Activated CD4-positive, alpha-beta T cell treated with anti-CD3 and anti-CD28 coated beads, Interleukin-2, amount 10 ng/mL, durations not matched to agents 24 days and 14 days (primary cell): ENCODE measurements around the gene ARHGAP24. TPM values are rescaled to one million over a fixed set of nuclear protein-coding genes. Genes with fewer than 3 reads are reported as not detected.

Experiments
- DNase-seq: peaks from one replicate; pipeline ENCODE4 v3.0.0; 2022
- H3K27ac Mint-ChIP-seq: one replicate; pipeline ENCODE4 v1.8.0; 2022; ENCODE audit warnings: mild to moderate bottlenecking, mixed read lengths
- H3K27me3 Mint-ChIP-seq: one replicate; pipeline ENCODE4 v1.8.0; 2022; ENCODE audit warnings: mixed read lengths
- H3K36me3 Mint-ChIP-seq: one replicate; pipeline ENCODE4 v1.8.0; 2022; ENCODE audit warnings: low read depth, mild to moderate bottlenecking, mixed read lengths
- H3K4me1 Mint-ChIP-seq: one replicate; pipeline ENCODE4 v1.8.0; 2021; ENCODE audit warnings: mixed read lengths
- H3K4me3 Mint-ChIP-seq: one replicate; pipeline ENCODE4 v1.8.0; 2022; ENCODE audit warnings: mild to moderate bottlenecking, moderate library complexity, mixed read lengths
- H3K9me3 Mint-ChIP-seq: one replicate; pipeline ENCODE4 v1.8.0; 2021; ENCODE audit warnings: mixed read lengths
- intact Hi-C: fragments of 100-400 bp; cut with micrococcal nuclease; formaldehyde crosslinking; loops from one replicate; pipeline ENCODE4 v1.15.1; 2023
- total RNA-seq: library from RNA; stranded (reverse); gene quantifications from 2 replicates; pipeline ENCODE4 v1.2.3, GENCODE V29; 2022

Gene ARHGAP24
- total RNA-seq, 1 donor from 2014 or later = not detected

DNA sequence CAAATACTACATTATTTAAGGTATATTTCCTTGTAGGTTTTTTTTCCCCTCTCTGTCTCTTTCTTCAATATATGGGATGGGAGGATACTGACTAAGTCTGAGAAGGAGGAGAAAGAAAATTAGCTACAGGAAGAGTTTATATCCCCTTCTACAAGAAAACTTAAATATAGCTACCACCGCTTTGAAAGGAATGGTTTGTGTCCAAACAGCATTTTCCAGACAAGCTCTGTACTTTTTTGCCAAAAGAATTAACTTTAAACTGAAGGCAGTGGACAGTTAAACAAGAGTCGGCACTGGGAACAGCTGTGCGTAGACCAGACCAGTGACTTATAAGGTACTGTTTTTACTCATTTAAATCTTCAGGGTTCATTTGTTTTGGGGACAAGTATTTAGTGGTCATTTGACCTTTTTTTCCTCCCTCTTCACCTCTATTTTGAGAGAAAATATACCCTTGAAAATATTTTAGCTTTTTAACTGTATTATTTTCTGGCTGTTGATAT, 303.7 kb downstream of the ARHGAP24 start:
- intact Hi-C loops = no loop called here
- Mint-ChIP-seq H3K9me3 (no peaks in the 10 kb centered on the region), H3K36me3 (no peaks in the 10 kb centered on the region), H3K27ac (no peak overlapping the region), H3K4me1 (no peaks in the 10 kb centered on the region), H3K4me3 (no peak overlapping the region), H3K27me3 (no peaks in the 10 kb centered on the region)
- no peak for DNase-seq

GRCh38 chr4:85779165-85779564, 304.2 kb downstream of the ARHGAP24 start:
- Mint-ChIP-seq H3K27me3 (no peaks in the 10 kb centered on the region), H3K4me1 (no peaks in the 10 kb centered on the region), H3K36me3 (no peaks in the 10 kb centered on the region), H3K4me3 (no peak overlapping the region), H3K9me3 (no peaks in the 10 kb centered on the region), H3K27ac (no peak overlapping the region)
- intact Hi-C loops = no loop called here
- DNase-seq = no peak

- no peaks in the 10 kb centered on the region for H3K4me1 Mint-ChIP-seq
- H3K27me3 Mint-ChIP-seq = no peaks in the 10 kb centered on the region
- no peak for DNase-seq
- no peak overlapping the region for H3K27ac Mint-ChIP-seq
- H3K36me3 Mint-ChIP-seq = no peaks in the 10 kb centered on the region
- intact Hi-C loops = no loop called here
- H3K4me3 Mint-ChIP-seq = no peak overlapping the region
- H3K9me3 Mint-ChIP-seq = no peaks in the 10 kb centered on the region
These were observed 305.7 kb downstream of the ARHGAP24 start for GRCh38 chr4:85780664-85781063.

GRCh38 chr4:85783483-85783882, 308.5 kb downstream of the ARHGAP24 start:
- intact Hi-C loops = no loop called here
- Mint-ChIP-seq H3K4me1 (no peaks in the 10 kb centered on the region), H3K4me3 (no peak overlapping the region), H3K27me3 (no peaks in the 10 kb centered on the region), H3K27ac (no peak overlapping the region), H3K36me3 (no peaks in the 10 kb centered on the region), H3K9me3 (no peaks in the 10 kb centered on the region)
- no peak for DNase-seq

DNA sequence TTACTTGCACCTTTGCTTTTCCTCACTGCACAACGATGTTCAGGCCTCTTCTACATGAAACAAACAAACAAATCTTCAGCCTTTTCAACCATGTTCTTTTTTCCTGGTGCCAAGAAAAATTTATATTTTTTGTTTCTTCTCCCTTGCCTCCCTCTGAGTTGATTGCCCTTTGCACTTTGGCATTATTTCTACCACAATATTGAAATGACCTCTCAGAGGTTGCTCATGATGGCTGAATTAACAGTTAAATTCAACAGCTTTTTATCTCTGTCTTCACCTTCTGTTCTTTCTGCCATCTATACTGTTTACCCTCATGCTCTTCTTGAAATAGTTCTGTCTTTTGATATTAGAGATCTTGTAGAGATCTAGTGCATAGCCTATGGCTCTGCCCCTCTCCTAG, 308.9 kb downstream of the ARHGAP24 start:
- Mint-ChIP-seq H3K4me3 (no peak overlapping the region), H3K36me3 (no peaks in the 10 kb centered on the region), H3K27me3 (no peaks in the 10 kb centered on the region), H3K4me1 (no peaks in the 10 kb centered on the region), H3K9me3 (no peaks in the 10 kb centered on the region), H3K27ac (no peak overlapping the region)
- intact Hi-C loops = no loop called here
- no peak for DNase-seq

GRCh38 chr4:85784348-85784747, 309.4 kb downstream of the ARHGAP24 start:
- DNase-seq = no peak
- intact Hi-C loops = no loop called here
- H3K4me3 Mint-ChIP-seq = no peak overlapping the region
- no peaks in the 10 kb centered on the region for H3K4me1 Mint-ChIP-seq
- H3K9me3 Mint-ChIP-seq = no peaks in the 10 kb centered on the region
- no peaks in the 10 kb centered on the region for H3K27me3 Mint-ChIP-seq
- H3K27ac Mint-ChIP-seq = no peak overlapping the region
- no peaks in the 10 kb centered on the region for H3K36me3 Mint-ChIP-seq

DNA sequence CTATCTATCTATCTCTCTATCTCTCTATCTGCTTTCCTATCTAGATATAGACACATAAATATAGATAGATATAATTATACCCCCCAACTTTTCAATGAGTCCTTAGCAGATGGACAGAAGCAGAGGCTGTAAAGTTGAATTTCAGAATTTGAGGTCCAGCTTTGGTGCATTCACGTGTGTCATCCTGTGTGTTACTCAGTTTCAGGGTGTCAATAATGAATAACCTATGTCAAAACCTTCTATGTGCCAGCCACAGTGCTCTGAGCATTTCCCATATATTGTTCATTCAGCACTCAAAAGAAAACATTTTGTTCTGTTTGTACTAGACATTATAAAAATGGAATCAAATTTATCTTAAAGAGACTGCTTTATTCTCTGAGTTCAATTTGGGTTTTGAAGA, 310.0 kb downstream of the ARHGAP24 start:
- intact Hi-C loops = no loop called here
- Mint-ChIP-seq H3K27ac (no peak overlapping the region), H3K9me3 (no peaks in the 10 kb centered on the region), H3K4me1 (no peaks in the 10 kb centered on the region), H3K27me3 (no peaks in the 10 kb centered on the region), H3K36me3 (no peaks in the 10 kb centered on the region), H3K4me3 (no peak overlapping the region)
- no peak for DNase-seq

DNA sequence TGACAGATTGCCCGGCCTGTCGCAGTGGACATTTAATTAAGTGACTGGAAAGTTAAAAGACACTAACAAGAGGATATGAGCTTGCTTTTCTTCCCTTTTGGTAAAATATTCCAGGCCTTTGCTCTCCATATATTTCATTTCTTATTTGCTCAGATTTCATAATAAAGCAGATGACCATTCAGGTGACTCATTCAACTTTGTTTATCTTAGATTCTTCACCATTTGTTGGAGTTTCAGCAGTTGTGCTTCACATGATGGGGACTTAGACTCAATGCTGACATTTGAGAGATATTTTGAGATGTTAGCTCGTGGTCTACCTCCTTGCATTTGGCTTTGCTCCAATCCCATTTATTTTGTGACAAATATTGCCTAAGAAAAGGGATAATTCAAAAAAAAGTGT, 312.2 kb downstream of the ARHGAP24 start:
- no peak for DNase-seq
- Mint-ChIP-seq H3K27me3 (no peaks in the 10 kb centered on the region), H3K4me1 (no peaks in the 10 kb centered on the region), H3K9me3 (no peaks in the 10 kb centered on the region), H3K4me3 (no peak overlapping the region), H3K36me3 (no peaks in the 10 kb centered on the region), H3K27ac (no peak overlapping the region)
- intact Hi-C loops = no loop called here

GRCh38 chr4:85788604-85789003, 313.7 kb downstream of the ARHGAP24 start:
- no peaks in the 10 kb centered on the region for H3K9me3 Mint-ChIP-seq
- no peaks in the 10 kb centered on the region for H3K27me3 Mint-ChIP-seq
- DNase-seq = no peak
- intact Hi-C loops = no loop called here
- H3K27ac Mint-ChIP-seq = no peak overlapping the region
- no peaks in the 10 kb centered on the region for H3K36me3 Mint-ChIP-seq
- H3K4me1 Mint-ChIP-seq = no peaks in the 10 kb centered on the region
- H3K4me3 Mint-ChIP-seq = no peak overlapping the region

DNA sequence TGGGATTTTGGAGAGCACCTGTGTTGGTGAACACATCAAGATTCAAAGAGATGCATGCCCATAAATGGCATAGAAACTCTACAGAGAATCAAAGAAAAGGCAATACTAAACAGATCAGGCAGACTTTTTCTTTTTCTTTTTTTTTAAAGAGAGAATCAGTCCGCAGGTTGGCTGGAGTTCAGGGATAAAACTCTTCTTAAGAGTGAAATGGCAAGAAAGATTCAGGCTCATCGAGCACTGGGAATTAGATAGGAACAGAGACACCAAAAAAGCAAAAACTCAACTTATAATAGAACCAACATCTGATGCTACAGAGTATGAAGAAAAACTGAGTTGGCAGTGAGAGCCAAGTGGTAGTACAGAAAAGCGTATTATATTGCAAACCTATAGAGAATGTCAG, 314.3 kb downstream of the ARHGAP24 start:
- Mint-ChIP-seq H3K4me1 (no peaks in the 10 kb centered on the region), H3K27me3 (no peaks in the 10 kb centered on the region), H3K36me3 (no peaks in the 10 kb centered on the region), H3K27ac (no peak overlapping the region), H3K9me3 (no peaks in the 10 kb centered on the region), H3K4me3 (no peak overlapping the region)
- intact Hi-C loops = no loop called here
- no peak for DNase-seq

DNA sequence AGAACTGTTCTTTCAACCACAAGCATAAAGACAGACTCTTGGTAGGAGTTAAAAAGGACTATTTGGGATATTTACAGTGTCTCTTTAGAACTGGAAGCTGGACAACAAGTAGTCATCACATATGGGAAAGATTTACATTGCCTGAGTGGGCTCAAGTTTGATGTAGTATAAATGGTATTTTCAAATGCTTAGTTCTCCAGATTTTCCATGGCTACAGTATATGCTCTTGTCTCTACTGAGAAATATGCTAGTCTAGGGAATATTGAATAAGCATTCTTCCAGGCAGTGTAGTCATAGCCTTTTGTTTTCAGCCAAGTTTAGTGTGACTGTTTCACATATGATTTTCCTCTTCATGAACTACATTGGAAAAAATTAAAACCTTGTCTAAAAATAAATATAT, 315.6 kb downstream of the ARHGAP24 start:
- H3K36me3 Mint-ChIP-seq = no peaks in the 10 kb centered on the region
- H3K4me3 Mint-ChIP-seq = no peak overlapping the region
- H3K9me3 Mint-ChIP-seq = no peaks in the 10 kb centered on the region
- H3K27me3 Mint-ChIP-seq = no peaks in the 10 kb centered on the region
- intact Hi-C loops = no loop called here
- no peak overlapping the region for H3K27ac Mint-ChIP-seq
- no peaks in the 10 kb centered on the region for H3K4me1 Mint-ChIP-seq
- no peak for DNase-seq

DNA sequence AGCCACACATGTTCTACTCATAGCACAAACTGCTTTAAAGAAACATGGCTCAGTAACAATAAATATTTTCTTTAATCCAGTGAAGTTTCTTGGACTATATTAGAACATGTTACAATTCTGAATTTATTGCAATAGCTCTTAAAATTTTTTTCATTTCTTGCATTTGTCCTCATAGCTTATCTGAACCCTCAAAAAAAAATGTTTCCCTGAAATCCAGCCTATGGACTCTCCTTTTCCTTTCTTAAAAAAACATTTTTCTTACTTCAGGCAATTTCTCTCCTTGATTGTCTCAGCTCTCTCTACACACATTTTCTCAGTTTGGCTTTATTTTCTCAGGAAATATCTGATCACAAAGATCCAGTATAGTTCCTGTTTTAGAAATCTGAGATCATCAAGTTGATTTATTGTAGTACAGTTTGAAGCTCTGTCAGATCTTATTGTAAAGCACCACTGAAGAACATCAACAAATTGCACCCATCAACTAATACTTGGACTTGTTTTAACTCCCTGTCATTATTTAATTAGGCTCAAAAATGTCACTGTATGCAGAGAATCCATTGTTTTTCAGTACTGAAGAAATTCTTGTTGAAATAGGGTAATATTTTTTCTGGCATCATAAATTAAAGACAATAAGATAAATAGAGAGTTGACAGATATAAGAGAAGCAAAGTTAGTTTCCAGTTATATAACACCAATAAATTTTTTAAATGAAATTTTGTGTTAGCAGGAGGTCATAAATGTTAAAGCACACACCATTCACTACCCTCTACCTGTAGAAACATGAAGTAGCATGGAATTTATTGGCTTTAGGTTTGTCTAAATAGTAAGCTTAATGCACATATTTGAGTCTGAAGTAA, 317.7 kb downstream of the ARHGAP24 start:
- H3K27me3 Mint-ChIP-seq = no peaks in the 10 kb centered on the region
- H3K9me3 Mint-ChIP-seq = no peaks in the 10 kb centered on the region
- no peak overlapping the region for H3K4me3 Mint-ChIP-seq
- intact Hi-C loops = no loop called here
- no peaks in the 10 kb centered on the region for H3K36me3 Mint-ChIP-seq
- no peaks in the 10 kb centered on the region for H3K4me1 Mint-ChIP-seq
- DNase-seq = no peak
- H3K27ac Mint-ChIP-seq = no peak overlapping the region

DNA sequence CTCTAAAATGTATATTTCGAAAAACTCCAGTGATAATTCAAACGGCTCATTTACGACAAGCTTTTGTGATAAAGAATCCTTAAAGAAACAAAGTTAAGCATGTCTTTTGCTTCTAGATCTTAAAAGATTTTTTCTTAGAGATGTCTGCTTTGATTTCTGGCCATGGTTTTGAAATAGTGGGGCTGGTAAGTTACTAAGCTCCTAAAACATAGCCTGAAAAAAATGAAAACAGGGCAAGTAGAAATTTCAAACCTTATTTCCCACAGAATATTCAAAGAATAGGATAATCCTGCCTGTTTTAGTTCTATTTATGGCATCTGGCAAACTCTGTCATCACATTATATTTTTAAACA, 318.3 kb downstream of the ARHGAP24 start:
- Mint-ChIP-seq H3K9me3 (no peaks in the 10 kb centered on the region), H3K27me3 (no peaks in the 10 kb centered on the region), H3K4me3 (no peak overlapping the region), H3K4me1 (no peaks in the 10 kb centered on the region), H3K27ac (no peak overlapping the region), H3K36me3 (no peaks in the 10 kb centered on the region)
- intact Hi-C loops = no loop called here
- DNase-seq = no peak

DNA sequence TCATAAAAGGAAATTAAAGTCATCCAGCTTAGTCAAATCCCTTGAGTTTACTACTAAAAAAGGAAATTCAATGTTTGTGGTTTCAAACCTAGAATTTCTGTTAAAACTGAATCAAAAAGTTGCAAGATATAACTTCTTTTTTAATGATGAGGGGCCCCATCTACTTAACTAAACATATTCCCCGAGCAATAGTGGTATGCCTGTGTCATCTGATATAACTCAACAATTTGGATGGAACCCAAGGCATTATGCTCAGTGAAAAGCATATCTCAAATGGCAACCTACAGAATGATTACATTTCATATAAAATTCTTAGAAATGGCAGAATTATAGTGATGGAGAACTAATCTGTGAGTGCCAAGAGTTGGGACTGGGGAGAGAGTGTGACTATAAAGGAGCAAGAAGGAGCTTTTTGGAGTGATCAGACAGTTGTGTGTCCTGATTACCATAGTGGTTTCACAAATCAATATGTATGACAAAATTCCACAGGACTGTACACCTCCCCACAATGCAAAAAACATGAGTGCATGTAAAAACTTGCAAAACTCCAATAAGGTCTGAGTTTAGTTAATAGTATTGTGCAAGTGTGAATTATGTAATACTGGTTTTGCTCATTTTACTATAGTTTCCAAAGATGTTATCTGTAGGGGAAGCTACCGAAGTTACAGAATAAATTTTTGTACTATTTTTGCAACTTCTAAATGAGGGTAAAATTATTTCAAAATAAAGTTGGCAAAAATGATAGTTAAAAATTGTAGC, 323.2 kb downstream of the ARHGAP24 start:
- no peaks in the 10 kb centered on the region for H3K4me1 Mint-ChIP-seq
- H3K27ac Mint-ChIP-seq = no peak overlapping the region
- H3K4me3 Mint-ChIP-seq = no peak overlapping the region
- no peaks in the 10 kb centered on the region for H3K36me3 Mint-ChIP-seq
- intact Hi-C loops = loop anchor here (5.0 kb wide), 1 partner anchor 651 kb away; no protein-coding TSS in a partner anchor
- no peaks in the 10 kb centered on the region for H3K27me3 Mint-ChIP-seq
- no peak for DNase-seq
- no peaks in the 10 kb centered on the region for H3K9me3 Mint-ChIP-seq
